A549 (cell line): Measurements from ENCODE around the gene GPX4.

ENCODE experiments used
- CTCF ChIP-seq: fragments of >200 bp; sonication (Bioruptor Twin); formaldehyde crosslinking; IDR thresholded peaks from 3 replicates; pipeline ENCODE4 v1.5.1; 2016
- EP300 ChIP-seq, 2 experiments: fragments of >200 bp; sonication (Bioruptor Twin); formaldehyde crosslinking; IDR thresholded peaks; 2 replicates in 1 of 2; 3 replicates in 1 of 2; pipeline ENCODE4 v1.6.1; 2016 to 2017
- ESRRA ChIP-seq: fragments of 150-350 bp; IDR thresholded peaks from 2 replicates; pipeline ENCODE4 v1.6.1; 2014; ENCODE audit warnings: mild to moderate bottlenecking, low read length, borderline replicate concordance
- HMGXB4 ChIP-seq: fragments of 250-450 bp; sonication (Bioruptor Pico); IDR thresholded peaks from 2 replicates; pipeline ENCODE4 v1.5.0; 2021; ENCODE audit warnings: mild to moderate bottlenecking, moderate library complexity, borderline replicate concordance
- MAFK ChIP-seq: fragments of 450-650 bp; IDR thresholded peaks from 2 replicates; pipeline ENCODE4 v1.6.1; 2014; ENCODE audit not compliant: partially characterized antibody
- MYC ChIP-seq: IDR thresholded peaks from 2 replicates; pipeline ENCODE4 v1.6.1; 2012; ENCODE audit warnings: mild to moderate bottlenecking, inconsistent platforms, low read length, improper control_type of control experiment, borderline replicate concordance
- RAD21 ChIP-seq, 2 experiments: fragments of >200 bp in 1 of 2; sonication (Bioruptor Twin) in 1 of 2; formaldehyde crosslinking in 1 of 2; IDR thresholded peaks in 1 of 2; conservative IDR thresholded peaks in 1 of 2; 2 replicates in 1 of 2; 3 replicates in 1 of 2; pipeline ENCODE4 v1.6.1; 2012 to 2018; ENCODE audit warnings: inconsistent platforms in 1 of 2
- SMC3 ChIP-seq: fragments of >200 bp; sonication (Bioruptor Twin); formaldehyde crosslinking; IDR thresholded peaks from 3 replicates; pipeline ENCODE4 v1.6.1; 2018; ENCODE audit warnings: inconsistent platforms
- SREBF2 ChIP-seq: fragments of 450-650 bp; IDR thresholded peaks from 2 replicates; pipeline ENCODE4 v1.6.1; 2014; ENCODE audit warnings: mild to moderate bottlenecking, moderate library complexity
- ZNF302 ChIP-seq: fragments of 250-450 bp; sonication (Bioruptor Pico); IDR thresholded peaks from 2 replicates; pipeline ENCODE4 v1.9.0; 2021; ENCODE audit warnings: inconsistent platforms, mild to moderate bottlenecking, moderate library complexity

DNA sequence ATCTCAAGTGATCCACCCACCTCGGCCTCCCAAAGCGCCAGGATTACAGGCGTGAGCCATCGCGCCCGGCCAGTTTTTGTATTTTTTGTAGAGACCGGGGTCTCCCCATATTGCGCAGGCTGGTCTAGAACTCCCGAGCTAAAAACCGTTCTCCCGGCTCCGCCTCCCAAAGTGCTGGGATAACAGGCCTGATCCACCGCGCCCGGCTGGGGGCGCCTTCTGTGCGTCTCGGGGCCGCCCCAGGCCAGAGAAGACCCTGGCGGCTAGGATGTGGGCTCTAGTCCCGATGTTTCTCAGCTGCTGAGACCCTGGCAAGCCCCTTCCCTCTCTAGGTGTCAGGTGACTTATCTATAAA is 33.2 kb upstream of the GPX4 start:
- TF ChIP-seq EP300 (IDR thresholded peaks at IDR 0.05) (no peak), ZNF302 (CRISPR knock-in tag) (no peak), CTCF (no peak), SMC3 (no peak), RAD21 (conservative IDR thresholded peaks at IDR 0.05 in 1 of 2, IDR thresholded peaks at IDR 0.05 in 1 of 2) (no peak), MAFK (no peak), SREBF2 (no peak), ESRRA (no peak), MYC (no peak), HMGXB4 (CRISPR knock-in tag) (no peak)
